ENCODE measurements around the gene SLC25A1. TPM values are rescaled to one million over a fixed set of nuclear protein-coding genes. Genes with fewer than 3 reads are reported as not detected.
A peak's percentile ranks its signal among the peaks of the same experiment; 100 is the strongest.

The SLC25A1 gene
- total and polyA plus RNA-seq, 2 of the 8 experiments (the other 6 are each of a cell fraction or from before 2014, with no cell fraction given) = 110 to 148 TPM

GRCh38 chr22:19174106-19175025 is 4.2 kb downstream of the SLC25A1 start (continued):
- TF ChIP-seq CHD7 (IDR thresholded peaks at IDR 0.05; ENCODE audit: insufficient replicate concordance, low read length) (no peak), PHF8 (conservative IDR thresholded peaks at IDR 0.05; ENCODE audit: low read depth, low read length) (no peak), SIX5 (IDR thresholded peaks at IDR 0.05; ENCODE audit: low read depth, low read length) (no peak), GTF2F1 (IDR thresholded peaks at IDR 0.05; ENCODE audit: borderline replicate concordance, low read depth, low read length) (no peak), TCF12 (IDR thresholded peaks at IDR 0.05; ENCODE audit: low read depth, low read length) (peak; percentile 79; the same call in 1 of the 2 replicates), RBBP5 (IDR thresholded peaks at IDR 0.05; ENCODE audit: borderline replicate concordance, low read depth, low read length) (no peak), EGR1 (IDR thresholded peaks at IDR 0.05; ENCODE audit: borderline replicate concordance, low read depth, low read length) (no peak), SRF (IDR thresholded peaks at IDR 0.05; ENCODE audit: low read depth, low read length) (no peak)

All from H1 (cell line).